GM21515 (cell line): ENCODE data around the gene KIF25.

ENCODE experiments used
- ATAC-seq: cut with Tn5 transposase; IDR thresholded peaks from one replicate; pipeline ENCODE4 v1.9.1; 2021; ENCODE audit not compliant: unreplicated experiment

The KIF25 gene

GRCh38 chr6:167997642-167998041 lies at the start of gene KIF25:
Gene KIF25 (plus strand): TSS chr6:167997671. CDS start chr6:168029586, 31,915 bp downstream.
- ATAC-seq: no peak

- ATAC-seq: no peak
Measured at GRCh38 chr6:167947716-167948115, 49.8 kb upstream of the KIF25 start.

GRCh38 chr6:167948716-167949115 lies 48.8 kb upstream of the KIF25 start:
- ATAC-seq: no peak

- no peak for ATAC-seq
Measured at GRCh38 chr6:167949121-167949684, 48.3 kb upstream of the KIF25 start.

- ATAC-seq: no peak
Measured at GRCh38 chr6:167951781-167952511, 45.5 kb upstream of the KIF25 start.

- ATAC-seq: no peak
Measured at GRCh38 chr6:167952512-167952859, 45.0 kb upstream of the KIF25 start.

- no peak for ATAC-seq
Measured at GRCh38 chr6:167953551-167953950, 43.9 kb upstream of the KIF25 start.

- no peak for ATAC-seq
Measured at GRCh38 chr6:167954151-167954550, 43.3 kb upstream of the KIF25 start.

GRCh38 chr6:167956491-167956890 lies 41.0 kb upstream of the KIF25 start:
- ATAC-seq: no peak

GRCh38 chr6:167956983-167957492 lies 40.4 kb upstream of the KIF25 start:
- ATAC-seq: no peak

- ATAC-seq: no peak
Measured at GRCh38 chr6:167957626-167958025, 39.8 kb upstream of the KIF25 start.

GRCh38 chr6:167960579-167960978 lies 36.9 kb upstream of the KIF25 start:
- ATAC-seq: no peak

GRCh38 chr6:167962711-167963110 lies 34.8 kb upstream of the KIF25 start:
- no peak for ATAC-seq

GRCh38 chr6:167963589-167964057 lies 33.8 kb upstream of the KIF25 start:
- no peak for ATAC-seq

- no peak for ATAC-seq
Measured at GRCh38 chr6:167965592-167966539, 31.6 kb upstream of the KIF25 start.

GRCh38 chr6:167966540-167966905 lies 30.9 kb upstream of the KIF25 start:
- ATAC-seq: no peak

- no peak for ATAC-seq
Measured at GRCh38 chr6:167968091-167968490, 29.4 kb upstream of the KIF25 start.

GRCh38 chr6:167970230-167970629 lies 27.2 kb upstream of the KIF25 start:
- no peak for ATAC-seq

- no peak for ATAC-seq
Measured at GRCh38 chr6:167972193-167972592, 25.3 kb upstream of the KIF25 start.

GRCh38 chr6:167973148-167973885 lies 24.2 kb upstream of the KIF25 start:
- ATAC-seq: no peak
